Endothelial cell of umbilical vein (primary cell): ENCODE measurements around the gene ARFGEF3. TPM values are rescaled to one million over a fixed set of nuclear protein-coding genes. Genes with fewer than 3 reads are reported as not detected.

Source experiments
- BruUV-seq: library from RNA; stranded (reverse); fragments of 400-500 nt; replicated peaks from 2 replicates; lab custom pipeline; 2021; lab: Mats Ljungman, UMichigan
- CTCF ChIA-PET: fragments of 300-600, 350-600 bp; sonication (Branson Sonifier 250); formaldehyde crosslinking; loops from one replicate; lab custom pipeline; 2021; ENCODE audit warnings: antibody characterized with exemption, inconsistent platforms; lab: Charles Lee
- POLR2A ChIA-PET: fragments of 300-600, 350-600 bp; sonication (Branson Sonifier 250); formaldehyde crosslinking; loops from one replicate; lab custom pipeline; 2021; ENCODE audit warnings: antibody characterized with exemption, inconsistent platforms; lab: Charles Lee
- DNase-seq: peaks from one replicate; pipeline ENCODE4 v3.0.0-alpha.2; 2011; ENCODE audit warnings: low read depth, low spot score
- FAIRE-seq: peaks from 2 replicates; lab custom pipeline; 2011; peaks lifted over from hg19 to GRCh38; lab: Jason Lieb, UNC
- H2AFZ ChIP-seq: 2 replicates; pipeline ENCODE4 v1.6.0; 2012; ENCODE audit warnings: low read depth, low read length, control low read depth, inconsistent platforms
- H3K27ac ChIP-seq: 2 replicates; pipeline ENCODE4 v1.5.1; 2011; ENCODE audit warnings: low read depth, mild to moderate bottlenecking, control low read depth, low read length, moderate library complexity; ENCODE audit not compliant: insufficient read depth
- H3K27me3 ChIP-seq, 2 experiments: 2 replicates each; pipeline versions ENCODE4 v1.6.0 to v1.6.1; 2011; ENCODE audit warnings: low read length in 2 of 2, mixed read lengths in 1 of 2; ENCODE audit not compliant: control insufficient read depth in 2 of 2, insufficient read depth in 2 of 2
- H3K36me3 ChIP-seq, 2 experiments: 2 replicates in 1 of 2; 3 replicates in 1 of 2; pipeline ENCODE4 v1.5.1; 2011; ENCODE audit warnings: low read length in 2 of 2, mild to moderate bottlenecking in 1 of 2, moderate library complexity in 1 of 2; ENCODE audit not compliant: control insufficient read depth in 2 of 2, insufficient read depth in 2 of 2; ENCODE audit errors: extremely low read depth in 1 of 2
- H3K4me1 ChIP-seq: 3 replicates; pipeline ENCODE4 v1.5.1; 2011; ENCODE audit warnings: mild to moderate bottlenecking, low read length; ENCODE audit not compliant: control insufficient read depth, insufficient read depth; ENCODE audit errors: extremely low read depth
- H3K4me2 ChIP-seq: 2 replicates; pipeline ENCODE4 v1.6.1; 2011; ENCODE audit warnings: low read length, control low read depth, mixed read lengths; ENCODE audit not compliant: insufficient read depth
- H3K4me3 ChIP-seq, 3 experiments: fragments of 200-600 bp in 1 of 3; sonication (generic), shearing (Covaris generic) in 1 of 3; replicated peaks in 1 of 3; 2 replicates each; pipeline ENCODE4 v1.5.1; 2011 to 2016; ENCODE audit warnings: control low read depth in 3 of 3, low read length in 3 of 3, mild to moderate bottlenecking in 2 of 3, inconsistent platforms in 1 of 3, low read depth in 1 of 3, moderate library complexity in 1 of 3; ENCODE audit not compliant: insufficient read depth in 1 of 3
- H3K79me2 ChIP-seq: 2 replicates; pipeline ENCODE4 v1.6.0; 2012; ENCODE audit warnings: low read length, inconsistent platforms; ENCODE audit not compliant: control insufficient read depth, insufficient read depth
- H3K9ac ChIP-seq: replicated peaks from 2 replicates; pipeline ENCODE3; 2011; ENCODE audit warnings: low read length, control low read depth; ENCODE audit not compliant: insufficient read depth; ENCODE audit errors: extremely low read depth
- H3K9me1 ChIP-seq: replicated peaks from 3 replicates; pipeline ENCODE4 v1.6.0; 2011; ENCODE audit warnings: mild to moderate bottlenecking, low read length; ENCODE audit not compliant: control insufficient read depth, insufficient read depth; ENCODE audit errors: extremely low read depth
- H3K9me3 ChIP-seq: replicated peaks from 2 replicates; pipeline ENCODE4 v1.5.1; 2012; ENCODE audit warnings: low read length, inconsistent platforms; ENCODE audit not compliant: control insufficient read depth, insufficient read depth
- H4K20me1 ChIP-seq: replicated peaks from 2 replicates; pipeline ENCODE3; 2011; ENCODE audit warnings: mild to moderate bottlenecking, low read length; ENCODE audit not compliant: control insufficient read depth, insufficient read depth; ENCODE audit errors: extremely low read depth
- EZH2 ChIP-seq: IDR thresholded peaks from 2 replicates; pipeline ENCODE4 v1.6.1; 2012; ENCODE audit warnings: borderline replicate concordance, low read depth, mild to moderate bottlenecking, moderate library complexity, low read length, inconsistent platforms; ENCODE audit not compliant: severe bottlenecking
- FOS ChIP-seq: IDR thresholded peaks from 2 replicates; pipeline ENCODE4 v1.6.1; 2011; ENCODE audit warnings: mild to moderate bottlenecking, low read length, moderate library complexity, borderline replicate concordance; ENCODE audit not compliant: insufficient read depth
- GATA2 ChIP-seq: IDR thresholded peaks from 2 replicates; pipeline ENCODE4 v1.7.0; 2011; ENCODE audit warnings: low read depth, mild to moderate bottlenecking, moderate library complexity, mixed read lengths, low read length; ENCODE audit not compliant: insufficient read length, insufficient read depth
- JUN ChIP-seq: IDR thresholded peaks from 2 replicates; pipeline ENCODE4 v1.6.1; 2011; ENCODE audit warnings: borderline replicate concordance, low read depth; ENCODE audit not compliant: insufficient read length, insufficient read depth
- MYC ChIP-seq: IDR thresholded peaks from one replicate; pipeline ENCODE4 v1.6.1; 2011; ENCODE audit warnings: mild to moderate bottlenecking, low read depth, low read length
- POLR2A ChIP-seq: IDR thresholded peaks from 2 replicates; pipeline ENCODE4 v1.6.1; 2012; ENCODE audit warnings: low read depth, mild to moderate bottlenecking, control low read depth, low read length
- POLR2AphosphoS5 ChIP-seq: IDR thresholded peaks from 2 replicates; pipeline ENCODE4 v1.6.1; 2012; ENCODE audit warnings: low read depth, mild to moderate bottlenecking, control low read depth, low read length, moderate library complexity; ENCODE audit not compliant: insufficient read depth
- dilution Hi-C: fragments of 300-500 bp; cut with MboI; formaldehyde crosslinking; loops from one replicate; pipeline ENCODE4 v1.15.0; 2019; ENCODE audit warnings: low sequenced_read_pairs; ENCODE audit not compliant: extremely low pct_ligation_motif_present
- intact Hi-C: fragments of 100-400 bp; cut with micrococcal nuclease; formaldehyde crosslinking; loops from one replicate; pipeline ENCODE4 v1.10.0; 2022
- polyA plus RNA-seq, 4 experiments: library from polyadenylated mRNA; depleted of rRNA in 3 of 4; stranded (reverse) in 3 of 4; unstranded in 1 of 4; fragments of >200 nt; gene quantifications; 2 replicates each; pipeline versions ENCODE4 v1.2.1 to v1.2.3, GENCODE V29; 2011 to 2012; ENCODE audit warnings: missing spikeins in 1 of 4
- total RNA-seq: library from RNA; stranded (reverse); gene quantifications from 2 replicates; pipeline ENCODE4 v1.2.3, GENCODE V29; 2021
- TF ChIP-seq, protein P1 (sequence below), 2 donors: IDR thresholded peaks; 1 replicate in 1 of 2; 2 replicates in 1 of 2; pipeline ENCODE4 v1.5.1; 2011; ENCODE audit warnings: low read length in 2 of 2, mild to moderate bottlenecking in 2 of 2, moderate library complexity in 2 of 2, control low read depth in 1 of 2, inconsistent platforms in 1 of 2, low read depth in 1 of 2; ENCODE audit not compliant: insufficient read depth in 1 of 2; ENCODE audit errors: extremely low read depth in 1 of 2
- TF ChIP-seq, protein P2 (sequence below): IDR thresholded peaks from 2 replicates; pipeline ENCODE4 v1.6.1; 2011; ENCODE audit not compliant: insufficient read depth, insufficient read length

ARFGEF3 gene
- total and polyA plus RNA-seq, 2 donors (not counting 3 experiments of a cell fraction or from before 2014, with no cell fraction given): 1.3 to 7.3 TPM

DNA sequence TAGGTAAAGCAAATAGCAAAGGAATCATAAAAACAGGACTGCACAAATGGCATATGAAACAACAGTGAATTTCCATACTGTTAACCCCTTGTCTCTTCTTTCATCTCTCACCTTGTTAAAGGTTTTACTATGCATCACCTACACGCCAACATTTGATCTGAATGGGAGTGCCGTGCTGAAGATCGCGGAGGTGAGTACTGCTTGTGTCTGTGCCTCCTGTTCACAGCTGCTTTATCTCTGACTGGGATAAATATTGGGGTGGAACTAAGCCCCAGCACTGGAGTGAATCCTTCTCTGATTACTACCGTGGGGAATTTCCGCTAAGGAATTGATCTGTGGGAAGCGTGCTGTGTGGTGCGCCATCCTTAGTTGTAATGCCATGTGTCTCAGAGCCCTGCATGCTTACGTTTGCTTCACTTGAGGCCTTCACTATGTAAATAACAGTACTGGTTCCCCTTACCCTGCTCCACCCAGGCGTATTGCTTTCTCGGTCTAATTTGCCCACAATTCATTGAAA, 68.0 kb downstream of the ARFGEF3 start:
- H3K4me1 ChIP-seq: peaks cover 15% of the 10 kb centered on the region
- H3K4me2 ChIP-seq: no peak overlapping the region
- H2AFZ ChIP-seq: no peak overlapping the region
- H4K20me1 ChIP-seq: no peaks in the 10 kb centered on the region
- no peaks in the 10 kb centered on the region for H3K9me1 ChIP-seq
- ChIA-PET CTCF (no interaction called here), POLR2A (no interaction called here)
- DNase-seq: no peak
- H3K27me3 ChIP-seq: no peaks in the 10 kb centered on the region
- H3K9me3 ChIP-seq: no peaks in the 10 kb centered on the region
- no peak overlapping the region for H3K9ac ChIP-seq
- H3K27ac ChIP-seq: no peak overlapping the region
- FAIRE-seq: no peak
- no peaks in the 10 kb centered on the region for H3K36me3 ChIP-seq
- no peak overlapping the region for H3K4me3 ChIP-seq
- dilution Hi-C loops (no loop called here), intact Hi-C loops (no loop called here)
- BruUV-seq: no TSS peak
- no peaks in the 10 kb centered on the region for H3K79me2 ChIP-seq
- TF ChIP-seq POLR2AphosphoS5: no peak
- TF ChIP-seq JUN: no peak
- TF ChIP-seq GATA2: no peak
- TF ChIP-seq POLR2A: no peak
- TF ChIP-seq, protein P1, sequence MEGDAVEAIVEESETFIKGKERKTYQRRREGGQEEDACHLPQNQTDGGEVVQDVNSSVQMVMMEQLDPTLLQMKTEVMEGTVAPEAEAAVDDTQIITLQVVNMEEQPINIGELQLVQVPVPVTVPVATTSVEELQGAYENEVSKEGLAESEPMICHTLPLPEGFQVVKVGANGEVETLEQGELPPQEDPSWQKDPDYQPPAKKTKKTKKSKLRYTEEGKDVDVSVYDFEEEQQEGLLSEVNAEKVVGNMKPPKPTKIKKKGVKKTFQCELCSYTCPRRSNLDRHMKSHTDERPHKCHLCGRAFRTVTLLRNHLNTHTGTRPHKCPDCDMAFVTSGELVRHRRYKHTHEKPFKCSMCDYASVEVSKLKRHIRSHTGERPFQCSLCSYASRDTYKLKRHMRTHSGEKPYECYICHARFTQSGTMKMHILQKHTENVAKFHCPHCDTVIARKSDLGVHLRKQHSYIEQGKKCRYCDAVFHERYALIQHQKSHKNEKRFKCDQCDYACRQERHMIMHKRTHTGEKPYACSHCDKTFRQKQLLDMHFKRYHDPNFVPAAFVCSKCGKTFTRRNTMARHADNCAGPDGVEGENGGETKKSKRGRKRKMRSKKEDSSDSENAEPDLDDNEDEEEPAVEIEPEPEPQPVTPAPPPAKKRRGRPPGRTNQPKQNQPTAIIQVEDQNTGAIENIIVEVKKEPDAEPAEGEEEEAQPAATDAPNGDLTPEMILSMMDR (IDR thresholded peaks at IDR 0.05; ENCODE audit: extremely low read depth in 1 of 2, insufficient read depth in 1 of 2, low read depth in 1 of 2, low read length in 2 of 2): no peak
- TF ChIP-seq FOS: no peak
- TF ChIP-seq, protein P2, sequence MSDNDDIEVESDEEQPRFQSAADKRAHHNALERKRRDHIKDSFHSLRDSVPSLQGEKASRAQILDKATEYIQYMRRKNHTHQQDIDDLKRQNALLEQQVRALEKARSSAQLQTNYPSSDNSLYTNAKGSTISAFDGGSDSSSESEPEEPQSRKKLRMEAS: no peak
- TF ChIP-seq EZH2: no peak
- no peak for TF ChIP-seq MYC
